ENCODE results near the gene FOXK1. TPM values are rescaled to one million over a fixed set of nuclear protein-coding genes. Genes with fewer than 3 reads are reported as not detected.

Gene FOXK1
- total and polyA plus RNA-seq, 12 donors, result 4.8 to 63.1 (median 36.1) TPM

- Histone ChIP-seq H3K27me3 (no peaks in the 10 kb centered on the region), H3K27ac (no peak overlapping the region), H3K9me3 (replicated peaks in 1 of 3) (no peaks in the 10 kb centered on the region), H3K4me3 (no peak overlapping the region), H3K36me3 (replicated peaks in 1 of 2) (peaks cover 0 to 9% of the 10 kb centered on the region in 2 donors), H3K4me1 (replicated peaks in 1 of 2) (peaks cover 12 to 36% of the 10 kb centered on the region in 2 donors)
- intact Hi-C loops (cut with DNase I), result no loop called here
- 67 to 100% (median 87%) methylated on average over 1 to 9 of the region's 9 CpGs for WGBS, 4 donors
- TF ChIP-seq POLR2A (IDR thresholded peaks at IDR 0.05) (no peak), CTCF (IDR thresholded peaks at IDR 0.05) (no peak)
- DNase-seq, result no peak
Observed at GRCh38 chr7:4771737-4772136, 89.6 kb downstream of the FOXK1 start.

GRCh38 chr7:4772306-4772705, 90.2 kb downstream of the FOXK1 start:
- 85 to 98% (median 96%) methylated on average over 3 to 6 of the region's 6 CpGs for WGBS, 4 donors
- H3K9me3 ChIP-seq (replicated peaks in 1 of 3), result no peaks in the 10 kb centered on the region
- intact Hi-C loops (cut with DNase I), result no loop called here
- H3K27ac ChIP-seq, result no peak overlapping the region
- peaks cover 0 to 5% of the 10 kb centered on the region in 2 donors for H3K36me3 ChIP-seq (replicated peaks in 1 of 2)
- no peak for DNase-seq
- TF ChIP-seq POLR2A (IDR thresholded peaks at IDR 0.05) (no peak), CTCF (IDR thresholded peaks at IDR 0.05) (no peak)
- peaks cover 18 to 41% of the 10 kb centered on the region in 2 donors for H3K4me1 ChIP-seq (replicated peaks in 1 of 2)
- no peaks in the 10 kb centered on the region for H3K27me3 ChIP-seq
- no peak overlapping the region for H3K4me3 ChIP-seq

- H3K4me3 ChIP-seq, result no peak overlapping the region
- peak overlapping the region in 4 of 5 donors; percentile 90 to 97 (median 95) for H3K27ac ChIP-seq
- 84 to 87% (median 85%) methylated on average over 12 of the region's 12 CpGs for WGBS, 4 donors
- H3K36me3 ChIP-seq (replicated peaks in 1 of 2), result no peaks in the 10 kb centered on the region
- intact Hi-C loops (cut with DNase I), result no loop called here
- no peaks in the 10 kb centered on the region for H3K9me3 ChIP-seq (replicated peaks in 1 of 3)
- TF ChIP-seq POLR2A (IDR thresholded peaks at IDR 0.05) (no peak), CTCF (IDR thresholded peaks at IDR 0.05) (no peak)
- H3K4me1 ChIP-seq (replicated peaks in 1 of 2), result peaks cover 24 to 45% of the 10 kb centered on the region in 2 donors
- H3K27me3 ChIP-seq, result no peaks in the 10 kb centered on the region
- DNase-seq, result no peak
Observed at GRCh38 chr7:4774007-4774406, 91.9 kb downstream of the FOXK1 start.

- TF ChIP-seq POLR2A (IDR thresholded peaks at IDR 0.05) (no peak), CTCF (IDR thresholded peaks at IDR 0.05) (no peak)
- WGBS, 4 donors, result 5 to 7% (median 6%) methylated on average over 19 to 24 of the region's 24 CpGs
- Histone ChIP-seq H3K36me3 (replicated peaks in 1 of 2) (no peaks in the 10 kb centered on the region), H3K4me3 (peak overlapping the region; percentile 0 to 81 (median 32)), H3K27ac (peak overlapping the region; percentile 90 to 97 (median 96)), H3K9me3 (replicated peaks in 1 of 3) (no peaks in the 10 kb centered on the region), H3K27me3 (no peaks in the 10 kb centered on the region), H3K4me1 (replicated peaks in 1 of 2) (peaks cover 24 to 38% of the 10 kb centered on the region in 2 donors)
- peak in 5 of 7 donors; percentile 47 to 80 (median 61) for DNase-seq
- intact Hi-C loops (cut with DNase I), result no loop called here
Observed at GRCh38 chr7:4774658-4775249, 92.7 kb downstream of the FOXK1 start.

Data from adrenal gland (tissue), 12 donors.